SH-SY5Y (cell line): ENCODE measurements around the gene ABCD3.

Source experiments
- GATA2 ChIP-seq: IDR thresholded peaks from 2 replicates; pipeline ENCODE4 v1.6.1; 2011; ENCODE audit warnings: mild to moderate bottlenecking, low read depth, low read length
- GATA3 ChIP-seq: IDR thresholded peaks from 2 replicates; pipeline ENCODE4 v1.6.1; 2011; ENCODE audit warnings: low read depth, mild to moderate bottlenecking, low read length, moderate library complexity

DNA sequence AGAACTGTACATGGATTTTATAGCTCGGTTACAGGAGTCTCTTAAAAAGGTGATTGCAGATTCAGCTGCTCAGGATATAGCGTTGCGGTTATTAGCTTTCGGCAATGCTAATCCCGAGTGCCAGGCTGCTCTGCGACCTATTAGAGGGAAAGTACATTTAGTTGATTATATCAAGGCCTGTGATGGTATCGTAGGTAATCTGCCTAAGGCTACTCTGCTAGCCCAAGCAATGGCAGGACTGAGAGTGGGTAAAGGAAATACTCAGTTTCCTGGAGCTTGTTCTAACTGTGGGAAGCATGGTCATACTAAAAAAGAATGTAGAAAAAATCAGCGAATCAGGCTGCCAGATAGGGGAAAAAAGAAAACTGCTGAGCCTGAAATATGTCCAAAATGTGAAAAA is 27.5 kb downstream of the ABCD3 start:
- TF ChIP-seq GATA2 (peak; percentile 93), GATA3 (peak; percentile 89)
